ACC112 (cell line): Measurements from ENCODE around the gene SASH1.

ENCODE experiments used
- H2AFZ ChIP-seq: fragments of 200-600 bp; sonication (generic); one replicate; pipeline ENCODE4 v1.6.0; 2017; ENCODE audit warnings: antibody characterized with exemption, low read length; ENCODE audit not compliant: unreplicated experiment
- H3K27ac ChIP-seq: fragments of 200-600 bp; sonication (generic); 2 replicates; pipeline ENCODE4 v1.5.1; 2014; ENCODE audit warnings: low read depth, mild to moderate bottlenecking, antibody characterized with exemption, low read length, moderate library complexity
- H3K27me3 ChIP-seq: fragments of 200-600 bp; sonication (generic); 2 replicates; pipeline ENCODE4 v1.6.1; 2014; ENCODE audit warnings: mild to moderate bottlenecking, antibody characterized with exemption, low read length, moderate library complexity, mixed read lengths; ENCODE audit not compliant: insufficient read depth
- H3K36me3 ChIP-seq: fragments of 200-600 bp; sonication (generic); 2 replicates; pipeline ENCODE4 v1.6.1; 2016; ENCODE audit warnings: mild to moderate bottlenecking, antibody characterized with exemption, low read length, moderate library complexity, mixed read lengths; ENCODE audit not compliant: insufficient read depth
- H3K4me1 ChIP-seq: fragments of 200-600 bp; sonication (generic); one replicate; pipeline ENCODE4 v1.6.1; 2016; ENCODE audit warnings: low read length, mixed read lengths; ENCODE audit not compliant: insufficient read depth, unreplicated experiment, control insufficient read depth
- H3K4me3 ChIP-seq: fragments of 200-600 bp; sonication (generic); 2 replicates; pipeline ENCODE4 v1.5.1; 2014; ENCODE audit warnings: mild to moderate bottlenecking, low read depth, low read length
- H3K79me2 ChIP-seq: fragments of 200-600 bp; sonication (generic); one replicate; pipeline ENCODE4 v1.6.0; 2016; ENCODE audit warnings: low read length; ENCODE audit not compliant: control insufficient read depth, unreplicated experiment, insufficient read depth

The SASH1 gene

DNA sequence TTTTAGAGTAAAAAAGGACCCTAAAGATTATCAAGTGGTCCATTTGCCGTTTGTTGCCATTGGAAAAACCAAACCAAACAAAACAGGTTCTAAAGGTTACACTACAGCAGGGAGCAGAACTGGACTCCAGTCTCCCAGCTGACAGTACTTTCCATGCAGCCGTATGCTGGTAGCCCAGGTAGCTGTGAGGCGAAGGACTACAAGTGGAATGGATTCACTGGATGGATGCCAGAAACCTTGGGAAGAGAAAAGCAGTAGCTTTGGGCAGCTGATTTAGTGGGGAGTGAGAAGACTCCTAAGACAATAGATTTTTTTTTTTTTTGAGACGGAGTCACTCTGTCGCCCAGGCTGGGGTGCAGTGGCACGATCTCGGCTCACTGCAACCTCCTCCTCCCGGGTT, 88.3 kb downstream of the SASH1 start:
- Histone ChIP-seq H3K4me1 (peaks cover 13% of the 10 kb centered on the region), H3K27me3 (no peaks in the 10 kb centered on the region), H2AFZ (no peak overlapping the region), H3K27ac (no peak overlapping the region), H3K4me3 (no peak overlapping the region), H3K36me3 (0 out of 2 replicates have a peak, but pooled peaks cover 2% of the 10 kb centered on the region), H3K79me2 (peaks cover 3% of the 10 kb centered on the region)

DNA sequence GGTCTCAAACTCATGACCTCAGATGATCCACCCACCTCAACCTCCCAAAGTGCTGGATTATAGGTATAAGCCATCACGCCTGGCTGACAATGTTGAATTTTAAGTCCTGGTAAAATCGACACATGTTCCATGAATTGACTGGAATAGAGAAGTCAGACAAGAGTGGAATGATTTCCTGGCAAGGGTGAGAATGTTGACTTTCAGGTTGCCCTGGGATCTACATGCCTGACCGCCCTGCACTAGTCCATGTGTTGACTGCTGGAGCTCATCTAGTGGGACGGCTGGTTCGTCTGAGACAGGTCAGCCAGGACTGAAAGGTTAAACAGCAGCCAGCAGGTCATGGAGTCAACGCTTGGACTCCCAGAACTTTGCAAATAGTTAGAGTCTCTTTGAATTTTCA, 88.8 kb downstream of the SASH1 start:
- Histone ChIP-seq H3K4me1 (peaks cover 14% of the 10 kb centered on the region), H3K27ac (no peak overlapping the region), H2AFZ (no peak overlapping the region), H3K79me2 (peaks cover 3% of the 10 kb centered on the region), H3K4me3 (no peak overlapping the region), H3K27me3 (no peaks in the 10 kb centered on the region), H3K36me3 (0 out of 2 replicates have a peak, but pooled peaks cover 2% of the 10 kb centered on the region)

DNA sequence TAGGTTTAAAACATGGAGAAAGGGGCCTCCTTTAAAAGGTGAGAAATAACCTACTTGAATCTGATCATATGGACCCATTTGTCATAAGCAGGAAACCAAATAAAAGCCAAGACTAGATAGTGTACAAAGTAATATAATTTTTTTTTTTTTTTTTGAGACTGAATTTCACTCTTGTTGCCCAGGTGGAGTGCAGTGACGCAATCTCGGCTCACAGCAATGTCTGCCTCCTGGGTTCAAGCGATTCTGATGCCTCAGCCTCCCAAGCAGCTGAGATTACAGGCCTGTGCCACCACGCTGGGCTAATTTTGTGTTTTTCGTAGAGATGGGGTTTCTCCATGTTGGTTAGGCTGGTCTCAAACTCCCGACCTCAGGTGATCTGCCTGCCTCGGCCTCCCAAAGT, 89.2 kb downstream of the SASH1 start:
- H3K4me3 ChIP-seq = no peak overlapping the region
- no peaks in the 10 kb centered on the region for H3K27me3 ChIP-seq
- no peak overlapping the region for H3K27ac ChIP-seq
- peaks cover 3% of the 10 kb centered on the region for H3K79me2 ChIP-seq
- no peak overlapping the region for H2AFZ ChIP-seq
- H3K36me3 ChIP-seq = peaks cover 6% of the 10 kb centered on the region; the same call in 1 of the 2 replicates
- H3K4me1 ChIP-seq = peaks cover 15% of the 10 kb centered on the region

DNA sequence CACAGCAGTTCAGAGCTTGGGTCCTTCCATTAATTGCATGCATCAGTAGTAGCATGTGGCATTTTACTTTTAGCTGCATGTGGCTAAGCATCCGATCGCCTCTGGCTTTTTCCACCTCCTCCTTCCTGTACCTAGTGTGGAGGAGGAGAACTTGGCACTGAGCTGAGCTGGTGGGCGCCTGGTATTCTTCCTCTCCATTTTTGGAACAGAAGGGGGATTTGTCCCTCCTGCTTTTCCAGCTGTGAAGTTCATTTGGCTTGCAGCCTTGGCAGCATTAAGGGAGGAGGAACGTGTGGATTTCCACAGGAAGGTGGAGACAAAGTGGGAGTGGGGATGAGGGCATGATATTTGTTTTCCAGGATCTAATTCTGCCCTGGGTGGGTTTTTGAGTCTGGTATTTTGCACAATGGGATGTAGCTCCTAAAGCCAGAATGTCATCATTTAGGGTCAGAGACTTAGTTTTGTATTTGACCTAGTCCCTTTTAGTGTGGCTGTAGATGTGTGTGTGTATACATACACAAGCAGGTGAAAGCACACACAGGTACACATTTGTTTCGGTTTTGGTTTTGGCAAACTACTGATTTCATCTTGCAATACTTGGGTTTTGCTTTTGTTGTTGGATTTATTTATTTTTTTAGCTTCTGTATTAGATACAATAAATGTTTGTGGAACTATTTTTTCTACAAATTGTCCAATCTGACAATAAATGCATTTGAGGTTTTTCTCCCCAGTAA, 90.0 kb downstream of the SASH1 start:
- H3K27me3 ChIP-seq = no peaks in the 10 kb centered on the region
- H3K4me3 ChIP-seq = no peak overlapping the region
- no peak overlapping the region for H3K27ac ChIP-seq
- H3K79me2 ChIP-seq = peaks cover under 1% of the 10 kb centered on the region
- H3K4me1 ChIP-seq = peaks cover 20% of the 10 kb centered on the region
- peaks cover 4% of the 10 kb centered on the region; the same call in 1 of the 2 replicates for H3K36me3 ChIP-seq
- no peak overlapping the region for H2AFZ ChIP-seq

DNA sequence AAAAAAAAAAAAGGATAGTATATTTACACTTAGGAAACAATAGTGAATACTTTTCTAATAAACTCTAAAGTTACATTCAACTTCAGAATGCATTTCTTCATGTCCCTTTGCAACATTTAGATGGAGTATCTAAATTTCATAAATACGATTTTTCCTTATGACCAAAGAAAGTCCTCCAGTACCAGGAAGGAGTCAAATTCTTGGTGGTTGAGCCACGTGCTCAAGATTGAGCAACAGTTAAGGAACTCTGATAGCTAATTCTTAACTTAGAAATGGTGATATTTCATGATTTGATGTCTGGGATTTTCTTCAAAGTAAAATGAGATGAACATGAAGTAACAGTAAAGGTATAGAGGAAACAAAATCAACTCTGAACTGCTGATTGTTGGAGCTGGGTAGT, 92.7 kb downstream of the SASH1 start:
- Histone ChIP-seq H3K27me3 (no peaks in the 10 kb centered on the region), H2AFZ (no peak overlapping the region), H3K36me3 (peaks cover 5% of the 10 kb centered on the region; the same call in 1 of the 2 replicates), H3K4me3 (no peak overlapping the region), H3K4me1 (peaks cover 31% of the 10 kb centered on the region), H3K27ac (peak overlapping the region; percentile 12; the same call in 1 of the 2 replicates), H3K79me2 (peaks cover 4% of the 10 kb centered on the region)

DNA sequence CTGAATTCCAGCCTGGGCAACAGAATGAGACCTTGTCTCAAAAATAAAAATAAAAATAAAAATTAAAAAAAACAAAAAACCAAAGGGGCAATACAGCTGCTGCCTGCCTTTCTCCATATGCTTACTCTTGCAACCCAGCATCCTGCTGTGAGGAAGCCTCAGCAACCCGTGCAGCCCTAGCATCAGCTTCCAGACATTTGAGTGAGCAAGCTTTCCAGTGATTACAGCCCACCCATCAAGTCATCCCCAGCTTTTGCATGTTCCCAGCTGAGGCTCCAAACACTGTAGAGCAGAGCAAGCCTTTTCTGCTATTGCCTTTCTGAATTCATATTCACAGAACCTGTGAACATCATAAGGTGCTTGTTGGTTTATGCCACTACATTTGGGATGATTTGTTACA, 93.8 kb downstream of the SASH1 start:
- H3K4me1 ChIP-seq = peaks cover 41% of the 10 kb centered on the region
- no peak overlapping the region for H3K27ac ChIP-seq
- peaks cover 4% of the 10 kb centered on the region for H3K79me2 ChIP-seq
- no peaks in the 10 kb centered on the region for H3K27me3 ChIP-seq
- peaks cover 6% of the 10 kb centered on the region; the same call in 1 of the 2 replicates for H3K36me3 ChIP-seq
- H3K4me3 ChIP-seq = no peak overlapping the region
- no peak overlapping the region for H2AFZ ChIP-seq

DNA sequence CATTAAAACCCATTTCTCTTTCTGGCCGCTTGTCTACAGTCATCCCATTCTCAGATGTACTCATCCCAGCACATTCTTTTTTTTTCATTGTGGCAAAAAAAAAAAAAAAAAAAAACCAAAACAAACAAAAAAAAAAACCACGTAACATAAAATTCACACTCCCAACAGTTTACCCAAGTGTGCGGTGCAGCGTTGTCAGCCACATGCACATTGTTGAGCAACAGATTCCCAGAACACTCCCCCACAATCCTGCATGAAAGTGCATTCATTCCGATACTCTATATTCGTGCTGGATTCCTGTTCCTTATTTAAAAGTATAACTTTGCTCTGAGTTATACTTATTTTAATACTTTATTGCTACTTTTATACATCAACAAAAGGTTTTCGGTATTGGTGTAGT, 96.0 kb downstream of the SASH1 start:
- Histone ChIP-seq H3K4me3 (no peak overlapping the region), H3K4me1 (peaks cover 46% of the 10 kb centered on the region), H2AFZ (no peak overlapping the region), H3K36me3 (peaks cover 8% of the 10 kb centered on the region; the same call in 1 of the 2 replicates), H3K79me2 (peaks cover 4% of the 10 kb centered on the region), H3K27me3 (no peaks in the 10 kb centered on the region), H3K27ac (no peak overlapping the region)

DNA sequence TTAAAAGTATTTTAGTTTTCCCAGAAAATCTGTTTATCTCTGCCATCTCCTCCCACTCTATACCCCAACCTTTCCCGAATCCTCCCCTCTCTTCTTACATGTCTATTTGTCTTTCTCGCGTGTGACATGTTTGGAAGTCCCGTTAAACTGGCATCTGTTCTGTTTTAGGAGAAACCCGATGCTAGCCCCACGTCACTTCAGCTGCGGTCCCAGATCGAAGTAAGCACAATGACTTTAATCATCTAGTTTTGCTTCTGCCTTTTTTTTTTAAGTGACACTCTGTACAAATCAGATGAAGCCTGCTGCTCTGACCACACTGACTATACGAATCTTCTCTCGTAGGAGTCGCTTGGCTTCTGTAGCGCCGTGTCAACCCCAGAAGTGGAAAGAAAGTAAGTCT, 97.4 kb downstream of the SASH1 start:
- Histone ChIP-seq H3K27ac (peak overlapping the region; percentile 95), H3K4me3 (no peak overlapping the region), H3K36me3 (peaks cover 11% of the 10 kb centered on the region; the same call in 1 of the 2 replicates)

DNA sequence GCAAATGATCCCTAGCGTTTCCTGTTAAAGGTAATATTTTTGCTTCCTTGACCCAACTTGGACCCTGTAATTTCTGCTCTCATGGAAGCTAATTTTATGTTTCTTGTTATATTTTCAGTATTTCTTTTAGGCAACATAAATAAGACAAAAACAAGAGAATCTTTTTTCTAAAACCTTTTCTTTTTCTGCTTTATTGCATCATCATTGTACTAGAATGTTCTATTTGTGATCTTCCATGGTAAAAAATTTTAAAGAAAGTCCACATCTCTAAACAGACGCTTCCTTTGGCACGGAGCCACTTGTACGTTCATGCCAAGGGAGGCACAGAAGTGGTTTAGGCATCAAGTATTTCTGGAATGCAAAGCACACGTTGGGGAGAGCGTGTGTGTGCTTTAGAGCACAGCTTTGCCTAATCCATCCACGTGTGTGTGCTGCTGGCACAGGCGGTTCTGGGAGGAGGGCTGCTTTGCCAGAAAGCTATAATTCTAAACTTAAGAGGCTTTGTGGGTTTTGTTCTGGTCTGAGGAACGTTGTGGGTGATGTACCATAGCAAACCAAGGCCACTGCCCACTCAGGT, 98.3 kb downstream of the SASH1 start:
- Histone ChIP-seq H3K4me1 (peaks cover 61% of the 10 kb centered on the region), H3K27me3 (no peaks in the 10 kb centered on the region), H3K79me2 (peaks cover 4% of the 10 kb centered on the region), H3K4me3 (peak overlapping the region; percentile 26), H2AFZ (peak overlapping the region; percentile 2), H3K27ac (peak overlapping the region; percentile 95), H3K36me3 (peaks cover 11% of the 10 kb centered on the region; the same call in 1 of the 2 replicates)

More for the DNA sequence above, 97.4 kb downstream of the SASH1 start:
- no peaks in the 10 kb centered on the region for H3K27me3 ChIP-seq
- H3K4me1 ChIP-seq = peaks cover 59% of the 10 kb centered on the region
- H2AFZ ChIP-seq = no peak overlapping the region
- peaks cover 4% of the 10 kb centered on the region for H3K79me2 ChIP-seq

DNA sequence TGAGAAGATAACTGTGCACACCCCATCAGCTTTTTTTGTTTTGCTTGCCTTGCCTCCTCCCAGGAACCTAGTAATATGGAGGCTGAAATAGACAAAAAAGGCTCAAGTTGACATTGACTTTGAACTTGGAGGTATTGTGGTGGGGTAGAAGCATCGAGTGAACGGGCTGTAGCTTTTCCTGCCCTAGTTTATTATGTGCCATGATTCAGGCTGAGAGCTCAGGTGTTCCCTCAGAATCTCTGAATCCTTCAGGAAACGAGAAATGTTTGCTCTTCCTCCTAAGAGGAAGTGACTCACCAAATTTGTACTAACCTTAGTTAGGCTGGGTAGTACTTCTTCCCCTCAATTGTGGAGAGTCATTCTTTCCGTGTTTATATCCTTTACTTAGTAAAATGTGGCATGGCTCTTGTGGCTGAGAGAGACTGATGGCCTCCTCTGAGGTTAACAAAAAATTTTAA, 98.8 kb downstream of the SASH1 start:
- Histone ChIP-seq H3K27me3 (no peaks in the 10 kb centered on the region), H3K36me3 (peaks cover 11% of the 10 kb centered on the region; the same call in 1 of the 2 replicates), H2AFZ (peak overlapping the region; percentile 2), H3K4me1 (peaks cover 63% of the 10 kb centered on the region), H3K79me2 (peaks cover 4% of the 10 kb centered on the region), H3K27ac (peak overlapping the region; percentile 95), H3K4me3 (peak overlapping the region; percentile 26)
